Uterus (tissue), 2 donors: ENCODE measurements around the gene LHPP.

Experiments used
- POLR2A ChIP-seq, 2 donors: fragments of 450-650 bp; IDR thresholded peaks; one replicate each; pipeline ENCODE4 v1.6.1; 2016; ENCODE audit warnings: antibody characterized with exemption in 2 of 2, mild to moderate bottlenecking in 1 of 2, moderate library complexity in 1 of 2
- TF ChIP-seq, protein P1 (sequence below), 4 experiments: fragments of 200-600 bp in 2 of 4; fragments of 450-650 bp in 2 of 4; sonication (generic) in 2 of 4; IDR thresholded peaks; one replicate each; pipeline ENCODE4 v1.5.1; 2016 to 2019; ENCODE audit warnings: antibody characterized with exemption in 4 of 4, mild to moderate bottlenecking in 2 of 4, moderate library complexity in 1 of 4

DNA sequence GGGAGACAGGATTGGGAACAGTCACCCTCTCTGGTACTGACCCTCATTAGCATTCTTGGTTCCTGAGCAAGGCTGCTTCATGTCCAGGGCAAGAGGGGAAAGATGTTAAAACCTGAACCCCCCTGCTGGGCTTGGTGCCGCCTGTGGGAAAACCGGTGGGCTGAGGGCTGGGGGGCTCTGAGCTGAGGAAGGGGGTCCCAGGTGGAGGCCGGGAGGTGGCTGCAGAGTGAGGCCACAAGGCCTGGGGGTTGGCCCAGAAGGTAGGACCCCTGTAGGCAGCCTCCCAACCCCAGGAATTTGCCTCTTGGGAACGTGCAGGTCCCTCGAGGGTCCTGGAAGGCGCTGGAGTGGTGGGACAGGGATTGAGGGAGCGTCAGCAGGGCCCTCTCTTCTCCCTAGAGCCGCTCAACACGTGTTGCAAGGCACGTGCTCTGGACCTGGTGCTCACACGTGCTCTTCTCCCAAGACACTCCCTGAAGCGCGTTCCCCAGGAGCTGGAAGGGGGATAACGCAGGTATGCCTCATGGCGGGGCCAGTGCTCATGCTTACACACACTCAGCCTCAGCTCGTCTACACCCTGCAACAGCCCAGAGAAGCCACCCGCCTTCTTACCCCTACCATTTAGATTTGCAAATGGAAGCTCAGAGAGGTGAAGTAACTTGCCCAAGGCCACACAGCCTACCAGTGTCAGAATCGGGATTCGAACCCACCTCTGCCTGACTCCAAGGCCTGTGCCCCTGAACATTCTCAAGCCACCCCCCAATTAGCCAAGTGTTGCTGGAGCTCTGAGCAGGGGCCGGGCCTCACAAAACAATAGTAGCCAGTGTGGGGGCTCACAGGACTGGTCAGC lies 64.4 kb downstream of the LHPP start:
- TF ChIP-seq, protein P1, sequence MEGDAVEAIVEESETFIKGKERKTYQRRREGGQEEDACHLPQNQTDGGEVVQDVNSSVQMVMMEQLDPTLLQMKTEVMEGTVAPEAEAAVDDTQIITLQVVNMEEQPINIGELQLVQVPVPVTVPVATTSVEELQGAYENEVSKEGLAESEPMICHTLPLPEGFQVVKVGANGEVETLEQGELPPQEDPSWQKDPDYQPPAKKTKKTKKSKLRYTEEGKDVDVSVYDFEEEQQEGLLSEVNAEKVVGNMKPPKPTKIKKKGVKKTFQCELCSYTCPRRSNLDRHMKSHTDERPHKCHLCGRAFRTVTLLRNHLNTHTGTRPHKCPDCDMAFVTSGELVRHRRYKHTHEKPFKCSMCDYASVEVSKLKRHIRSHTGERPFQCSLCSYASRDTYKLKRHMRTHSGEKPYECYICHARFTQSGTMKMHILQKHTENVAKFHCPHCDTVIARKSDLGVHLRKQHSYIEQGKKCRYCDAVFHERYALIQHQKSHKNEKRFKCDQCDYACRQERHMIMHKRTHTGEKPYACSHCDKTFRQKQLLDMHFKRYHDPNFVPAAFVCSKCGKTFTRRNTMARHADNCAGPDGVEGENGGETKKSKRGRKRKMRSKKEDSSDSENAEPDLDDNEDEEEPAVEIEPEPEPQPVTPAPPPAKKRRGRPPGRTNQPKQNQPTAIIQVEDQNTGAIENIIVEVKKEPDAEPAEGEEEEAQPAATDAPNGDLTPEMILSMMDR (IDR thresholded peaks at IDR 0.05): no peak
- no peak for TF ChIP-seq POLR2A (IDR thresholded peaks at IDR 0.05)
